Endothelial cell of umbilical vein (primary cell): ENCODE results near the gene RSRC1. TPM values are rescaled to one million over a fixed set of nuclear protein-coding genes. Genes with fewer than 3 reads are reported as not detected.

Experiments
- BruUV-seq: library from RNA; stranded (reverse); fragments of 400-500 nt; replicated peaks from 2 replicates; lab custom pipeline; 2021; lab: Mats Ljungman, UMichigan
- CTCF ChIA-PET: fragments of 300-600, 350-600 bp; sonication (Branson Sonifier 250); formaldehyde crosslinking; loops from one replicate; lab custom pipeline; 2021; ENCODE audit warnings: antibody characterized with exemption, inconsistent platforms; lab: Charles Lee
- POLR2A ChIA-PET: fragments of 300-600, 350-600 bp; sonication (Branson Sonifier 250); formaldehyde crosslinking; loops from one replicate; lab custom pipeline; 2021; ENCODE audit warnings: antibody characterized with exemption, inconsistent platforms; lab: Charles Lee
- DNase-seq: peaks from one replicate; pipeline ENCODE4 v3.0.0-alpha.2; 2011; ENCODE audit warnings: low read depth, low spot score
- FAIRE-seq: peaks from 2 replicates; lab custom pipeline; 2011; peaks lifted over from hg19 to GRCh38; lab: Jason Lieb, UNC
- H2AFZ ChIP-seq: 2 replicates; pipeline ENCODE4 v1.6.0; 2012; ENCODE audit warnings: low read depth, low read length, control low read depth, inconsistent platforms
- H3K27ac ChIP-seq: 2 replicates; pipeline ENCODE4 v1.5.1; 2011; ENCODE audit warnings: low read depth, mild to moderate bottlenecking, control low read depth, low read length, moderate library complexity; ENCODE audit not compliant: insufficient read depth
- H3K27me3 ChIP-seq, 2 experiments: 2 replicates each; pipeline versions ENCODE4 v1.6.0 to v1.6.1; 2011; ENCODE audit warnings: low read length in 2 of 2, mixed read lengths in 1 of 2; ENCODE audit not compliant: control insufficient read depth in 2 of 2, insufficient read depth in 2 of 2
- H3K36me3 ChIP-seq, 2 experiments: 2 replicates in 1 of 2; 3 replicates in 1 of 2; pipeline ENCODE4 v1.5.1; 2011; ENCODE audit warnings: low read length in 2 of 2, mild to moderate bottlenecking in 1 of 2, moderate library complexity in 1 of 2; ENCODE audit not compliant: control insufficient read depth in 2 of 2, insufficient read depth in 2 of 2; ENCODE audit errors: extremely low read depth in 1 of 2
- H3K4me1 ChIP-seq: 3 replicates; pipeline ENCODE4 v1.5.1; 2011; ENCODE audit warnings: mild to moderate bottlenecking, low read length; ENCODE audit not compliant: control insufficient read depth, insufficient read depth; ENCODE audit errors: extremely low read depth
- H3K4me2 ChIP-seq: 2 replicates; pipeline ENCODE4 v1.6.1; 2011; ENCODE audit warnings: low read length, control low read depth, mixed read lengths; ENCODE audit not compliant: insufficient read depth
- H3K4me3 ChIP-seq, 3 experiments: fragments of 200-600 bp in 1 of 3; sonication (generic), shearing (Covaris generic) in 1 of 3; replicated peaks in 1 of 3; 2 replicates each; pipeline ENCODE4 v1.5.1; 2011 to 2016; ENCODE audit warnings: control low read depth in 3 of 3, low read length in 3 of 3, mild to moderate bottlenecking in 2 of 3, inconsistent platforms in 1 of 3, low read depth in 1 of 3, moderate library complexity in 1 of 3; ENCODE audit not compliant: insufficient read depth in 1 of 3
- H3K79me2 ChIP-seq: 2 replicates; pipeline ENCODE4 v1.6.0; 2012; ENCODE audit warnings: low read length, inconsistent platforms; ENCODE audit not compliant: control insufficient read depth, insufficient read depth
- H3K9ac ChIP-seq: replicated peaks from 2 replicates; pipeline ENCODE3; 2011; ENCODE audit warnings: low read length, control low read depth; ENCODE audit not compliant: insufficient read depth; ENCODE audit errors: extremely low read depth
- H3K9me1 ChIP-seq: replicated peaks from 3 replicates; pipeline ENCODE4 v1.6.0; 2011; ENCODE audit warnings: mild to moderate bottlenecking, low read length; ENCODE audit not compliant: control insufficient read depth, insufficient read depth; ENCODE audit errors: extremely low read depth
- H3K9me3 ChIP-seq: replicated peaks from 2 replicates; pipeline ENCODE4 v1.5.1; 2012; ENCODE audit warnings: low read length, inconsistent platforms; ENCODE audit not compliant: control insufficient read depth, insufficient read depth
- H4K20me1 ChIP-seq: replicated peaks from 2 replicates; pipeline ENCODE3; 2011; ENCODE audit warnings: mild to moderate bottlenecking, low read length; ENCODE audit not compliant: control insufficient read depth, insufficient read depth; ENCODE audit errors: extremely low read depth
- EZH2 ChIP-seq: IDR thresholded peaks from 2 replicates; pipeline ENCODE4 v1.6.1; 2012; ENCODE audit warnings: borderline replicate concordance, low read depth, mild to moderate bottlenecking, moderate library complexity, low read length, inconsistent platforms; ENCODE audit not compliant: severe bottlenecking
- FOS ChIP-seq: IDR thresholded peaks from 2 replicates; pipeline ENCODE4 v1.6.1; 2011; ENCODE audit warnings: mild to moderate bottlenecking, low read length, moderate library complexity, borderline replicate concordance; ENCODE audit not compliant: insufficient read depth
- GATA2 ChIP-seq: IDR thresholded peaks from 2 replicates; pipeline ENCODE4 v1.7.0; 2011; ENCODE audit warnings: low read depth, mild to moderate bottlenecking, moderate library complexity, mixed read lengths, low read length; ENCODE audit not compliant: insufficient read length, insufficient read depth
- JUN ChIP-seq: IDR thresholded peaks from 2 replicates; pipeline ENCODE4 v1.6.1; 2011; ENCODE audit warnings: borderline replicate concordance, low read depth; ENCODE audit not compliant: insufficient read length, insufficient read depth
- MAX ChIP-seq: IDR thresholded peaks from 2 replicates; pipeline ENCODE4 v1.6.1; 2011; ENCODE audit not compliant: insufficient read depth, insufficient read length
- MYC ChIP-seq: IDR thresholded peaks from one replicate; pipeline ENCODE4 v1.6.1; 2011; ENCODE audit warnings: mild to moderate bottlenecking, low read depth, low read length
- POLR2A ChIP-seq: IDR thresholded peaks from 2 replicates; pipeline ENCODE4 v1.6.1; 2012; ENCODE audit warnings: low read depth, mild to moderate bottlenecking, control low read depth, low read length
- POLR2AphosphoS5 ChIP-seq: IDR thresholded peaks from 2 replicates; pipeline ENCODE4 v1.6.1; 2012; ENCODE audit warnings: low read depth, mild to moderate bottlenecking, control low read depth, low read length, moderate library complexity; ENCODE audit not compliant: insufficient read depth
- dilution Hi-C: fragments of 300-500 bp; cut with MboI; formaldehyde crosslinking; loops from one replicate; pipeline ENCODE4 v1.15.0; 2019; ENCODE audit warnings: low sequenced_read_pairs; ENCODE audit not compliant: extremely low pct_ligation_motif_present
- intact Hi-C: fragments of 100-400 bp; cut with micrococcal nuclease; formaldehyde crosslinking; loops from one replicate; pipeline ENCODE4 v1.10.0; 2022
- polyA plus RNA-seq, 4 experiments: library from polyadenylated mRNA; depleted of rRNA in 3 of 4; stranded (reverse) in 3 of 4; unstranded in 1 of 4; fragments of >200 nt; gene quantifications; 2 replicates each; pipeline versions ENCODE4 v1.2.1 to v1.2.3, GENCODE V29; 2011 to 2012; ENCODE audit warnings: missing spikeins in 1 of 4
- total RNA-seq: library from RNA; stranded (reverse); gene quantifications from 2 replicates; pipeline ENCODE4 v1.2.3, GENCODE V29; 2021
- TF ChIP-seq, protein P1 (sequence below), 2 donors: IDR thresholded peaks; 1 replicate in 1 of 2; 2 replicates in 1 of 2; pipeline ENCODE4 v1.5.1; 2011; ENCODE audit warnings: low read length in 2 of 2, mild to moderate bottlenecking in 2 of 2, moderate library complexity in 2 of 2, control low read depth in 1 of 2, inconsistent platforms in 1 of 2, low read depth in 1 of 2; ENCODE audit not compliant: insufficient read depth in 1 of 2; ENCODE audit errors: extremely low read depth in 1 of 2

The RSRC1 gene
- total and polyA plus RNA-seq, 2 donors (not counting 3 experiments of a cell fraction or from before 2014, with no cell fraction given), result 1.8 to 25.4 TPM

DNA sequence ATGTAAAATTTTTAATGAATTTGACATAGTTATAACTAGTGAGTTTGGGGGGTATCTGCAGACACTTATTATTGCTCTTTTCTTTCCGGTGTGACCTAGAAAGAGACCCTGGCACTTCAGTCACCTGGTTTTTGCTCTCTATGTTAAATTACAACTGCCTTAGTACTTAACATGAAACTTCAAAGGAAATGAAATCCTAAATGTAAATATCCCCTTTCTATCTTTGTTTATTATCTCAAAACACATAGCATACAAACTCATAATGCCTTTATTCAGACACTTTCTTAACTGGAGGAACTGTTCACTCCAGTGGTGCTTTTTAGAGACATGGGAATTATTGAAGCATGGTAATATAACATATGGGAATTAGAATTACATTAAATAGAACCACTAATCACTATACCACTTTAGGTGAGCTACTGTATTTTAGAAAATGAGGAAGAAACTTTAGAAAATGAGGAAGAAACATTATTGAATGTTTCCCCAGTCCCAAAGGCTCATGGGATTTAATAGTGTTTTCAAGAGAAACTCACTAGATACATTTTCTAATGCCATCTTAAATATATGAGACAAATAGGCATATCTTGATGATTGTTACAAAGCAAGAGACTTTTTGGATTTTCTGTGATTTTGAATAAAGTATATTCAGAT is 341.6 kb downstream of the RSRC1 start:
- DNase-seq, result no peak
- Histone ChIP-seq H4K20me1 (no peaks in the 10 kb centered on the region), H3K79me2 (no peaks in the 10 kb centered on the region), H3K4me2 (no peak overlapping the region), H3K27ac (no peak overlapping the region), H3K36me3 (no peaks in the 10 kb centered on the region), H3K9me1 (no peaks in the 10 kb centered on the region), H3K27me3 (no peaks in the 10 kb centered on the region), H2AFZ (no peak overlapping the region), H3K9me3 (no peaks in the 10 kb centered on the region), H3K4me3 (no peak overlapping the region), H3K9ac (no peak overlapping the region), H3K4me1 (no peaks in the 10 kb centered on the region)
- POLR2A ChIA-PET, result no interaction called here
- CTCF ChIA-PET, result interaction anchor here (0.6 kb wide), 1 partner anchor 42 kb away, joined by 3 read pairs; no protein-coding TSS in a partner anchor
- no TSS peak for BruUV-seq
- dilution Hi-C loops (no loop called here), intact Hi-C loops (no loop called here)
- no peak for TF ChIP-seq MAX
- TF ChIP-seq JUN, result no peak
- no peak for TF ChIP-seq POLR2AphosphoS5
- TF ChIP-seq FOS, result no peak
- TF ChIP-seq POLR2A, result no peak
- no peak for FAIRE-seq

GRCh38 chr3:158452334-158452733 is 342.4 kb downstream of the RSRC1 start:
- Histone ChIP-seq H3K9me1 (no peaks in the 10 kb centered on the region), H3K4me2 (no peak overlapping the region), H3K79me2 (no peaks in the 10 kb centered on the region), H3K9ac (no peak overlapping the region), H3K27ac (no peak overlapping the region), H3K4me1 (no peaks in the 10 kb centered on the region), H3K27me3 (no peaks in the 10 kb centered on the region), H3K36me3 (no peaks in the 10 kb centered on the region), H3K9me3 (no peaks in the 10 kb centered on the region), H4K20me1 (no peaks in the 10 kb centered on the region), H3K4me3 (no peak overlapping the region), H2AFZ (no peak overlapping the region)
- CTCF ChIA-PET, result no interaction called here
- POLR2A ChIA-PET, result no interaction called here
- dilution Hi-C loops (no loop called here), intact Hi-C loops (no loop called here)
- TF ChIP-seq POLR2AphosphoS5 (no peak), MYC (no peak), POLR2A (no peak), GATA2 (no peak), FOS (no peak), JUN (no peak), MAX (no peak), EZH2 (no peak)
- TF ChIP-seq, protein P1, sequence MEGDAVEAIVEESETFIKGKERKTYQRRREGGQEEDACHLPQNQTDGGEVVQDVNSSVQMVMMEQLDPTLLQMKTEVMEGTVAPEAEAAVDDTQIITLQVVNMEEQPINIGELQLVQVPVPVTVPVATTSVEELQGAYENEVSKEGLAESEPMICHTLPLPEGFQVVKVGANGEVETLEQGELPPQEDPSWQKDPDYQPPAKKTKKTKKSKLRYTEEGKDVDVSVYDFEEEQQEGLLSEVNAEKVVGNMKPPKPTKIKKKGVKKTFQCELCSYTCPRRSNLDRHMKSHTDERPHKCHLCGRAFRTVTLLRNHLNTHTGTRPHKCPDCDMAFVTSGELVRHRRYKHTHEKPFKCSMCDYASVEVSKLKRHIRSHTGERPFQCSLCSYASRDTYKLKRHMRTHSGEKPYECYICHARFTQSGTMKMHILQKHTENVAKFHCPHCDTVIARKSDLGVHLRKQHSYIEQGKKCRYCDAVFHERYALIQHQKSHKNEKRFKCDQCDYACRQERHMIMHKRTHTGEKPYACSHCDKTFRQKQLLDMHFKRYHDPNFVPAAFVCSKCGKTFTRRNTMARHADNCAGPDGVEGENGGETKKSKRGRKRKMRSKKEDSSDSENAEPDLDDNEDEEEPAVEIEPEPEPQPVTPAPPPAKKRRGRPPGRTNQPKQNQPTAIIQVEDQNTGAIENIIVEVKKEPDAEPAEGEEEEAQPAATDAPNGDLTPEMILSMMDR (IDR thresholded peaks at IDR 0.05; ENCODE audit: extremely low read depth in 1 of 2, insufficient read depth in 1 of 2, low read depth in 1 of 2, low read length in 2 of 2), result no peak
- no peak for FAIRE-seq
- no TSS peak for BruUV-seq
- DNase-seq, result no peak
